Measurements from ENCODE around the gene PIAS4.

DNA sequence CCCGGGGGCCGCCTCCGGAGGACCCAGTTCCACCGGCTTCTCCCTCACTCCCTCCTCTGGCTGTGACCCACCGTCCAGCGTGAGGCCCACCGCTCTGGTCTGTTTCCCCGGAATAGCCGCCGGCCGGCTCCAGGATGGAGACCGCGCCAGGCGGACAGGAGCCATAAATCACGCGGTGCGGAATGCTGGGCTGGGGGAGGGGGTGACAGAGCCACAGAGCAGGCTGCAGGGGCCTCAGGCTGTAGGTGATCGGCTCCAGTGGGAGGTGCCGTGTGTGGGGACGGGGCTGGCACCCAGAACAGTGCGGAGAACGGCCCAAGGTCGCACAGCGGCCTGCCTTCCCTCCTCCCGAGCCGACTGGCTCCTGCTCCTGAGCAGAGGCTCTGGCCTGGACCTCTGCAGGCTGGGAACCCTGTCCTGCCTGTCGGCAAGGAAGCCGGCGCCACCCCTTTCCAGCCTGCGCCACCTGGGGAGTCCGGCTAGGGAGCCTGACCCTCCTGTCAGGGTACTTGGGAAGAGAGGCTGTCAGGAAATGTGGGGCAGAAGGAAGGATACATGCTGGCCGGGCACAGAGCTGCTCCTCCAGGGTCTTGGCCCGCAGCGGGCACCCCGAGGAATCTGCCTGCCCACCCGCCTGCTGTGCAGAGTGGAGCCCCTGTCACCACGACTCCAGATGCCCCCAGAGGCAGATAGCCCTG, 8.3 kb downstream of the PIAS4 start:
- TF ChIP-seq, protein P1, sequence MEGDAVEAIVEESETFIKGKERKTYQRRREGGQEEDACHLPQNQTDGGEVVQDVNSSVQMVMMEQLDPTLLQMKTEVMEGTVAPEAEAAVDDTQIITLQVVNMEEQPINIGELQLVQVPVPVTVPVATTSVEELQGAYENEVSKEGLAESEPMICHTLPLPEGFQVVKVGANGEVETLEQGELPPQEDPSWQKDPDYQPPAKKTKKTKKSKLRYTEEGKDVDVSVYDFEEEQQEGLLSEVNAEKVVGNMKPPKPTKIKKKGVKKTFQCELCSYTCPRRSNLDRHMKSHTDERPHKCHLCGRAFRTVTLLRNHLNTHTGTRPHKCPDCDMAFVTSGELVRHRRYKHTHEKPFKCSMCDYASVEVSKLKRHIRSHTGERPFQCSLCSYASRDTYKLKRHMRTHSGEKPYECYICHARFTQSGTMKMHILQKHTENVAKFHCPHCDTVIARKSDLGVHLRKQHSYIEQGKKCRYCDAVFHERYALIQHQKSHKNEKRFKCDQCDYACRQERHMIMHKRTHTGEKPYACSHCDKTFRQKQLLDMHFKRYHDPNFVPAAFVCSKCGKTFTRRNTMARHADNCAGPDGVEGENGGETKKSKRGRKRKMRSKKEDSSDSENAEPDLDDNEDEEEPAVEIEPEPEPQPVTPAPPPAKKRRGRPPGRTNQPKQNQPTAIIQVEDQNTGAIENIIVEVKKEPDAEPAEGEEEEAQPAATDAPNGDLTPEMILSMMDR (IDR thresholded peaks at IDR 0.05; ENCODE audit: extremely low read depth in 1 of 2, insufficient read depth in 1 of 2, low read depth in 1 of 2, low read length in 2 of 2) = no peak
- TF ChIP-seq POLR2AphosphoS5 (IDR thresholded peaks at IDR 0.05; ENCODE audit: insufficient read depth, low read depth, low read length) = no peak
- TF ChIP-seq POLR2A (IDR thresholded peaks at IDR 0.05; ENCODE audit: low read depth, low read length) = no peak
- TF ChIP-seq MYC (IDR thresholded peaks at IDR 0.05; ENCODE audit: low read depth, low read length) = no peak
- TF ChIP-seq EZH2 (IDR thresholded peaks at IDR 0.05; ENCODE audit: borderline replicate concordance, low read depth, low read length, severe bottlenecking) = no peak
- no peak for TF ChIP-seq GATA2 (IDR thresholded peaks at IDR 0.05; ENCODE audit: insufficient read depth, insufficient read length, low read depth, low read length)
